NB4 (cell line): Measurements from ENCODE around the gene BLCAP.

Experiments used
- DNase-seq: peaks from one replicate; pipeline ENCODE4 v3.0.0; 2010; ENCODE audit warnings: low read depth
- H3K4me3 ChIP-seq: one replicate; pipeline ENCODE4 v1.5.1; 2011; ENCODE audit warnings: mild to moderate bottlenecking, low read depth, low read length, moderate library complexity
- MYC ChIP-seq: IDR thresholded peaks from 2 replicates; pipeline ENCODE4 v1.6.1; 2011; ENCODE audit warnings: low read depth, low read length
- POLR2A ChIP-seq: IDR thresholded peaks from 2 replicates; pipeline ENCODE4 v1.6.1; 2011; ENCODE audit warnings: mild to moderate bottlenecking; ENCODE audit not compliant: insufficient read length; ENCODE audit errors: extremely low read depth
- TF ChIP-seq, protein P1 (sequence below): IDR thresholded peaks from 2 replicates; pipeline ENCODE4 v1.6.1; 2011; ENCODE audit warnings: low read depth, low read length
- TF ChIP-seq, protein P2 (sequence below): IDR thresholded peaks from one replicate; pipeline ENCODE4 v1.5.1; 2012; ENCODE audit warnings: low read depth, low read length

Gene BLCAP

DNA sequence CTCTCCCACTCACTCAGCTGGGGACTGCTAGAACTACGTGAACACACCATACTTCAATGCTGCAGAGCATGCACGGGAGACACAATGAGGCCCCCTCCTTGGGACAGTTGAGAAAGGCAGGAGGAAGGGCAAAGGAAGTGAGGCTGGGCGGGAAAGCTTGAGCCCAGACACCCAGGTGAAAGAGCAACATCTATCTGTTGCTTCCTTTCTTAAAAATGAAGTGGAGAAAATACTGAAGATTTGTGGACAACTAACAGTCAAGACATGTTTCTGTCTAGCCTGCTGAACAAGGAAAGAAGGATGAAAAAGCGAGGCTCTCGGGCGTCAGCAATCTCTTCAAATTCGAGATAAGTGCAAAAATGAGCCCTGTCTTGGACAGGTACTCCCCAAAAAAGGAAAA, 9.6 kb downstream of the BLCAP start:
- H3K4me3 ChIP-seq, result no peak overlapping the region
- no peak for DNase-seq
- TF ChIP-seq, protein P1, sequence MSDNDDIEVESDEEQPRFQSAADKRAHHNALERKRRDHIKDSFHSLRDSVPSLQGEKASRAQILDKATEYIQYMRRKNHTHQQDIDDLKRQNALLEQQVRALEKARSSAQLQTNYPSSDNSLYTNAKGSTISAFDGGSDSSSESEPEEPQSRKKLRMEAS, result no peak
- TF ChIP-seq MYC, result no peak
- TF ChIP-seq POLR2A, result no peak
- TF ChIP-seq, protein P2, sequence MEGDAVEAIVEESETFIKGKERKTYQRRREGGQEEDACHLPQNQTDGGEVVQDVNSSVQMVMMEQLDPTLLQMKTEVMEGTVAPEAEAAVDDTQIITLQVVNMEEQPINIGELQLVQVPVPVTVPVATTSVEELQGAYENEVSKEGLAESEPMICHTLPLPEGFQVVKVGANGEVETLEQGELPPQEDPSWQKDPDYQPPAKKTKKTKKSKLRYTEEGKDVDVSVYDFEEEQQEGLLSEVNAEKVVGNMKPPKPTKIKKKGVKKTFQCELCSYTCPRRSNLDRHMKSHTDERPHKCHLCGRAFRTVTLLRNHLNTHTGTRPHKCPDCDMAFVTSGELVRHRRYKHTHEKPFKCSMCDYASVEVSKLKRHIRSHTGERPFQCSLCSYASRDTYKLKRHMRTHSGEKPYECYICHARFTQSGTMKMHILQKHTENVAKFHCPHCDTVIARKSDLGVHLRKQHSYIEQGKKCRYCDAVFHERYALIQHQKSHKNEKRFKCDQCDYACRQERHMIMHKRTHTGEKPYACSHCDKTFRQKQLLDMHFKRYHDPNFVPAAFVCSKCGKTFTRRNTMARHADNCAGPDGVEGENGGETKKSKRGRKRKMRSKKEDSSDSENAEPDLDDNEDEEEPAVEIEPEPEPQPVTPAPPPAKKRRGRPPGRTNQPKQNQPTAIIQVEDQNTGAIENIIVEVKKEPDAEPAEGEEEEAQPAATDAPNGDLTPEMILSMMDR, result no peak

DNA sequence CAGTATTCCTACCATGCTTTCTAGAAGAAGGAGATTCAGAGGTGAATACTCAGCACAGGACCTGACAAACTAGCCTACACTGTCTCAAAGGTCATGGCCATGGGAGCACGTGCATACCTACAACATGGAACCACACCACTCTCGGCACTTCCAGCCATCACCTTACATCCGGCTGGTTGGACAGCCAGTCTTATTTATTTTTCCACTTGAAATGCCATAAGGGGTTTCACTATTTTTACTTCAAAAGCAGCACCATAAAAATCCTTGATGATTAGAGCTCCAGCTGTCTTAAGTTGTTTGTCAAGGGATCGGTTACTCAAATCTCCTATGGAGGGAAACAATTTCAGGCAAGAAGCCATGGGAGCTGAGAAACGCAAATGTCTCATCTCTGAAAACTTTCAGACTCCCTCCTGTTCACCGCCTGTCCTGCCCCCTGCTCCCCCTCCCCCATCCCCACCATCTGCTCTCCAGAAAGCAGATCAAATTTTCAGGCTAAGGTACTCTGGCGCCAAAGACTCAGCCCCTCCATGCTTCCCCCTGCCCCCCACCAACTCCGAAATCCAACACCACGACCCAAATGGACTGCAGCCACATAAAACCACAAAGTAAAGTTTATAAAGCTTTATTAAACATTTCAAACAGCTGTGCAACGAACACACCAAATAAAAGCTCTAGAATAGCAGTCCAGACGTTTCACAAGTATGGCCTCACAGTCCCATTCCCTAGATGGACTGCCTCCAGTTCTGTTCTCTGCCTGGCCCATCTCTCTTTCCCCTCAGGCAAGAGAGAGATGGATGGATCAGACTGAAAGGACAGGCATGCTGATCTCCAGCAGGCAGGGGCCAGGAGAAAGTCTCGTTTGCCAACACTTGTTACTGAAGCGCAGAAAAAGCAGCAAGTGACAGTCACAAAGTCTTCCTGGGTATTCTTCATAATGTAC, 10.6 kb downstream of the BLCAP start:
- DNase-seq, result no peak
- TF ChIP-seq, protein P1, result no peak
- TF ChIP-seq MYC, result no peak
- no peak for TF ChIP-seq POLR2A
- no peak overlapping the region for H3K4me3 ChIP-seq

DNA sequence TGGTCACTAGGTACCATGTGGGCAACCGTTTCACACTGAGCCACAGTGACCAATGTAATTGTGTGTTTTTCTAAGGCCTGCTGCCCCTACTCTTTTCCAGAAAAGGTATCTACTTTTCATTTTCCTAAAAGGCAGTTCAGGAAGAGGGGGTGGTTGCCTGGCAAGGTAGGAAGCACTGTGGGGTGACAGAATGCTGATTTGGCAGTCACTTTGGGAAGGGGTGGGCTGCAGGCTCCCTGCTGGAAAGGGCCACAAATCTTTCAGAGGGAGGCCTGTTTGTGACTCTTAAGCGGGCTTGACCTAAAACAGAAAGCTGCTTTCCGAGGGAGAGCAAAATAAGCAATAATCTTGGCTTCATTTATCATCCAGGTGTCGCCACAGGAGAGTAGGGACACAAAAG, 11.8 kb downstream of the BLCAP start:
- TF ChIP-seq, protein P2, result no peak
- no peak for TF ChIP-seq POLR2A
- no peak for TF ChIP-seq MYC
- TF ChIP-seq, protein P1, result no peak
- DNase-seq, result no peak
- H3K4me3 ChIP-seq, result no peak overlapping the region

DNA sequence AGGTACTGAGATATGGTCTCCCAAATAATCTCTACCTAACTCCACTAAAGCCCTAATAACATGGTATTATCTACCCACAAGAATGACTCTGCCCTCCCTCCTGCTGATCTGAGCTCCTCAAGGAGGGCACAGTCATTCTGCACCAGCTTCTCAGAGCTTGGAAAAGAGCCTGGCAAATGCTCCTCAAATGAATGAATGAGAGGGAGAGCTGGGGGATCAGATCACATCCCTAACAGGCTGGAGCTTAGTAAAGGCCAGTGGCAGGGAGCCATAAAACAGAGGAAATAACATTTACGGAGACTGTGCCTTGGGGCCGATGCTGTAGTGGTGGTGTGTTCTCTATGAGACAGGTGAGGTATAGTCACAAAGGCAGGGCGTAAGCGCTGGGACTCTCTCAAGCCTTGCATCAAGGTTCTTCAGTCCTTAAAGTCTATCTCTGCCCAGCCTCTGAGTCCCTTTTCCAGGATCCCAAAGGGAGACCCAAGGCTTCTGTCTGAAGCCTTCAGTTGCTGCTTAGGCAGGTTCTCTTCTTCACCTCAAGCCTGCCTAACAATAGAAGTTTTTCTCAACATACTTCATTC, 13.8 kb downstream of the BLCAP start:
- TF ChIP-seq POLR2A (no peak), MYC (no peak)
- TF ChIP-seq, protein P2, result no peak
- TF ChIP-seq, protein P1, result no peak

DNA sequence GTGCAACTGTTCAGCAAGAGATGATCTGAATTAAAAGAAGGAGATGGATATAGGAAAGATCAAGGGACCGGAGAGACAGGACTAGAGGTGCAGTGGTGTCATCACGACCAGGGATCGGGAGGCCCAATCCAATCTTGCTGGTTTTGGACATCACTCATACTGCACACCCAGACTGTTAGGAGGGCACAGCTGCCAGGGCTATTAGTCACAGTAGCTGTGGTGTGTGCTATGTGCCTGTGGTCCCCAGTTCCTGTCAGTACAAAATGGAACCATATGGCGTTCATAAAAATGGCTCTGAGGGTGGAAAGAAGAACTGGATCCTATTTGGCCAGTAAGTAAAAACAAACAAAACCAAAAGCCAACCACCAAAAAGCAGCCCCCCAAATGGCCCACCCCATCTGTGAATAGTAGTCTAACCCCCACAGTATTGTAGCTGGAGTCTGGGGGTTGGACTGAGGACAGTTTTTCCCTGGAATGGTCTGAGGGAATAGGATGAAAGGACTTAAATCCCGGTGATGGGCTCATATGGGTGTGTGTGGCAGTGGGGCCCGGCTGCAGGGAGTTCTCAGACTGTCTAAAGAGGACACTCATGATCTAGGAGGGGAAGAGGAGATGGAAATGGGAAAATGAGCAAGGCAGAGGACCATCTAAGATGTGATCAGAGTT, 15.9 kb downstream of the BLCAP start:
- DNase-seq, result no peak
- H3K4me3 ChIP-seq, result no peak overlapping the region
- no peak for TF ChIP-seq MYC
- TF ChIP-seq, protein P2, result no peak
- TF ChIP-seq POLR2A, result no peak
- TF ChIP-seq, protein P1, result no peak

More for the DNA sequence above, 13.8 kb downstream of the BLCAP start:
- DNase-seq, result no peak
- no peak overlapping the region for H3K4me3 ChIP-seq
